GM18502 (cell line): ENCODE data around the gene PHKG2.
"Not testable (repeated sequence)": the region's sequence is repeated elsewhere in the genome, so short reads cannot be mapped to it uniquely, and the experiment has no call there.

Source experiments
- ATAC-seq: cut with Tn5 transposase; IDR thresholded peaks from one replicate; pipeline ENCODE4 v1.9.1; 2021; ENCODE audit warnings: mild to moderate bottlenecking; ENCODE audit not compliant: unreplicated experiment, poor library complexity

PHKG2 gene, protein sequence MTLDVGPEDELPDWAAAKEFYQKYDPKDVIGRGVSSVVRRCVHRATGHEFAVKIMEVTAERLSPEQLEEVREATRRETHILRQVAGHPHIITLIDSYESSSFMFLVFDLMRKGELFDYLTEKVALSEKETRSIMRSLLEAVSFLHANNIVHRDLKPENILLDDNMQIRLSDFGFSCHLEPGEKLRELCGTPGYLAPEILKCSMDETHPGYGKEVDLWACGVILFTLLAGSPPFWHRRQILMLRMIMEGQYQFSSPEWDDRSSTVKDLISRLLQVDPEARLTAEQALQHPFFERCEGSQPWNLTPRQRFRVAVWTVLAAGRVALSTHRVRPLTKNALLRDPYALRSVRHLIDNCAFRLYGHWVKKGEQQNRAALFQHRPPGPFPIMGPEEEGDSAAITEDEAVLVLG

DNA sequence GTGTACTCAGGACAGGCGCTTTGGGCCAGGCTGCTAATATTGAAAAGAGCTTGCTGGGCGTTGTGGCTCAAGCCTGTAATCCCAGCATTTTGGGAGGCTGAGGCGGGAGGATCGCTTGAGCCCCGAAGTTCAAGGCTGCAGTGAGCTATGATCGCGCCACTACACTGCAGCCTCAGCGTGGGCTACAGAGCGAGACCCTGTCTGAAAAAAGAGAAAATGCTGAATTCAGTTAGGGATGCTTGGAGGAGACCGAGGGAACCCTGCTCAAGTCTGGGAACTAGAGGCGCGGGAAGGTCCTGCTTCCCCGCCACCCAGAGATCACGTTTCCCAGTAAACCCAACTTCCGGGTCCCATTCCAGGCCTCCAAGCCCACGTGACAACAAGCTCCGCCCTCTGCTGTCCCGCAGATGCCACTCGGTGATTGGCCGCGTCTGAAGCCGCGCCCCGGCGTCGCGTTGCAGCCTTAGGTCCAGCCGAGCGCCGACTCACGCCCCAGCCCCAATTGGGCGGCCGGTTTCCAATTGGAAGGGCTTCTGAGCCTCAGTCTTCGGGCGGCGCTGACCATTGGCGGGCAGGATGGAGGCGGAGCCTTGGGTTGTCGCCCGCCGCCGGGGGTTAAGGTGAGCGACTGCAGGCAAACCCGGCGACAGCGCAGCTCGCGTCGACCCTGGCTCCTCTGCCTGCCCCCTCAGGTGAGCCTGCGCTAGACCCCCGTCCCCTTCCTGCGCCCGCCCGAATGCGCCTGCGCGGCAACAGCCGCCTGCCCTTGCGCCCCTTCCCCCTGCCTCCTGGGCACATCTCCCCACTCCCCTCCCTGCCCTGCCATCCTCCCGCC is at the start of gene PHKG2:
Gene PHKG2, plus strand, starts transcription at position 627 of the 835 bp plus-strand sequence. CDS start 396 bp downstream, outside the sequence.
- peak; percentile 98 for ATAC-seq

DNA sequence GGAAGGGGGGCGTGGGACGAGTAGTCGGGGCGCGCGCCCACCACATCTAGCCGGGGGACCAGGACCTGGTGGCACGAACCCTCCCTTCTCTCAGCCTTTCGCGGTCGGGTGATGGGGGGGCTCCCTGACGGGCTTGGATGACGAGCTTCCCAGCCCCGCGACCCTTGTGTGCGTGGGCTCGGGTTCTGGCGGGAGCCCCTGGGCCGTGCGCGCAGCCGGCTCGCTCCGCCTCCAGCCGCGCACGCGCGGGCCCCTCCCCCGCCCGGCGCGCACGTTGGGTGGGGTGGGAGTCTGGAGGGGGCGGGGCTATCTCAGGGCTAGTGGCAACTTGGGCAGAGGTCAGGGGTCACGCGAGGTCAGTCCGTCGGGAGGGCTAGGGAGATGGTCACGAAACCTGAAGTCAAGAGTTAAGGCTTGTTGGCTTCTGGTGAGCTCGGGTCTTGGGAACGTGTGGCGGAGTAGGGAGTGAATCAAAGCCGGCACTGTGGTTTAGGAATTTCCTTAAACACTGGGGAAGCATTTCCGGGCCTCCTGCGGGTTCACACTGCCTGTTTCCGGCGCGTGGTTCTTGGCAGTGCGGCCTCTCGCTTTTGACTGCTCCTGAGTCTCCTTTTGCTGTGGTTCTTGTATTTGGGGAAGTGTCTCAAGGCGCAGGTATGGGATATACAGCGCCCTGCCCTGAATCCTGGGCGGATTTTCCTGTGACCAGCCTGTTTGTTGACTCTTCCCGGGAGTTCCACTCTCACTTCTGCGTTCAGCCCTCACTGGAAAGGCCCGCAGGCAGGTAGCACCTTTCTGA is 49.2 kb upstream of the PHKG2 start, which contains the start of gene SRCAP:
Gene SRCAP, plus strand, starts transcription at position 356 of the 799 bp plus-strand sequence. CDS start 1,654 bp downstream, outside the sequence.
- ATAC-seq, result peak; percentile 34

DNA sequence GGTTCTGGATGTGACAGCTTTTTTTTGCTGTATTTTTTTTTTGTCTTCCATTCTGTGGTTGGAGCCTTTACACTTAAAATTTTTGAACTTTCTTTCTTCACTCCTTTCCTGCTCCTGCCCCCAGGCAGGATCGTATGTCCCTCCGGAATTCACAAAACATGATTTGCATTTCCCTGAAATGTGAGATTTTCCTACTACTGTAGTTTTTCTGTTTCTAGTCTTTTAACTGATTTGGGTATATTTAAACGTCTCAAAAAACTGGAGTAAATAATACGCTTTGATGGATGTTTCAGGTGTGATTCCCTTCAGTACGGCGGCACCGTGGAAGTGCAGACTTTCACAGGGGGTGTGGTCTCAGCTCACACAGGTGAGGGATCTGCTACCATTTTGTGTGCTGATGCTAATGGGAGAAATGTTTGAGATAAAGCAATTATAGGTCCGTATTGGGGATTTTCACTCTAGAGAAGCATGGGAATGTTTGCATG is 48.6 kb upstream of the PHKG2 start:
- no peak for ATAC-seq

DNA sequence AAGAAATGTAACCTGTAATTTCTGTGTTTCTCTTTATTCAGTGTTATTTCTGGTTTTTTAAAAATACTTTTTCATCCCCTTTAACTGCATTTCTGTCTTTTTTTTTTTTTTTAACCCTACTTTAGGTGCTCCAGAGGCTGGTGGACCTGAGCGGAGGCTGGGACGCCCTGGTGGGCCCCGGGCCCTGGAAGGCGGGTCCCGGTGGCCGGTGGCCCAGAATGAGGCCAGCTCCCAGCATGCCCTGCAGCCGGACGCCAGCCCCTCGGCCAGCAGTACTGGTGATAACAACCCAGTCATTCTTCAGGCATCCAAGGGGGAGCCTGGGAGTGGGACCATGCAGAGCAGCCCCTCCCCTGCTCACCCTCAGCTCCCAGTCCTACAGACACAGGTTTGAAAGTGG is 47.7 kb upstream of the PHKG2 start:
- no peak for ATAC-seq

DNA sequence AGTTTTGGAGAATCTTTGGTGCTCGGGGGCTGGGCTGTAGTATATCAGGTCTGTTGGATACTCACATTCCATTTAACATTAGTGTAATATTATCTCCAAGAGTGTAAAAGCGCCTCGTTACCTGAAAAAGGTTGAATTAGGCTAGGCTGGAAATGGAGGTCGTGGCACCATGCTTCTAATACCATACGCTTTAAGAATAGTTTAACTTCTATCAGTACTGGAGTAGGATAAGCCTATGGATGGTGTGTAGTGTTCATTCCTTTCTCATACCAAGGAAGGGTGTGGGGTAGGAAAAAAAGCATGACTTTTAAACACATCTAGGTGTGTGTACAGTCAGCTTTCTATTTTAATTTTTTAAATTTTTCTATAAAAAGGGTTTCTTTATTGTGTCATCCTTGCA is 47.3 kb upstream of the PHKG2 start:
- ATAC-seq, result no peak

DNA sequence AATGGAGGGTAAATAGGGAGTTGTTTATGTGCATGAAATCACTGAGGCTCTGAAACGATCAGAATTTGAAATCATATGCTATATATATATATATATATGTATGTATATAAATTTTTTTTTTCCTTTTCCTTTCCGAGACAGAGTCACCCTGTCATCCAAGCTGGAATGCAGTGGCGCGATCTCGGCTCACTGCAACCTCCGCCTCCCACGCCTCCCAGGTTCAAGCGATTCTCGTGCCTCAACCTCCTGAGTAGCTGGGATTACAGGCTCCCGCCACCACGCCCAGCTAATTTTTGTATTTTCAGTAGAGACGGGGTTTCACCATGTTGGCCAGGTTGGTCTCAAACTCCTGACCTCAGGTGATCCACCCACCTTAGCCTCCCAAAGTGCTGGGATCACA is 45.2 kb upstream of the PHKG2 start:
- not testable (repeated sequence) for ATAC-seq

DNA sequence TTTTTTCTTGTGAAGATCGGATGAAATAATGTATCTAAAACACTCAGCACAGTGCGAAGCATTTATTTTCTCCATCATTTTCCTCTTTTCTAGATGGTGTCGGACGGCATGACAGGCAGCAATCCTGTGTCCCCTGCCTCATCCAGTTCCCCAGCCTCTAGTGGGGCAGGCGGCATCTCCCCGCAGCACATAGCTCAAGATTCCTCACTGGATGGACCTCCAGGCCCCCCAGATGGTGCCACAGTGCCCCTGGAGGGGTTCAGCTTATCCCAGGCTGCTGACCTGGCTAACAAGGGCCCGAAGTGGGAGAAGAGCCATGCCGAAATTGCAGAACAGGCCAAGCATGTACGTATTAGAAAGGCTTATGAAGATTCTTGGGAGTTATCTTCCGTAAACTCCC is 44.3 kb upstream of the PHKG2 start:
- no peak for ATAC-seq

DNA sequence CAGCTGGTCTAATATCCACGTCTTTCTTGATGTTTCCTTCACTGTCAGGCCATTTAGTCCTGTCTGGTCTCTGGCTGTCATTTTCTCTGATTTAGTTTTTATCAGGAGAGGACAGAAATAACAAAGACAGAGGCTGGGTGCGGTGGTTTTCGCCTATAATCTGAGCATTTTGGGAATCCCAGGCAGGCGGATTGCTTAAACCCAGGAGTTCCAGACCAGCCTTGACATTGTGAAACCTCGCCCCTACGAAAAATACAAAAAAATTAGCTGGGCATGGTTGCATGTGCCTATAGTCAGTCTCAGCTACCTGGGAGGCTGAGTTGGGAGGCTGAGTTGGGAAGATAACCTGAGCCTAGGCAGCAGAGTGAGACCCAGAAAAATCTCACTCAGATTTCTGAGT is 42.2 kb upstream of the PHKG2 start:
- ATAC-seq, result no peak

DNA sequence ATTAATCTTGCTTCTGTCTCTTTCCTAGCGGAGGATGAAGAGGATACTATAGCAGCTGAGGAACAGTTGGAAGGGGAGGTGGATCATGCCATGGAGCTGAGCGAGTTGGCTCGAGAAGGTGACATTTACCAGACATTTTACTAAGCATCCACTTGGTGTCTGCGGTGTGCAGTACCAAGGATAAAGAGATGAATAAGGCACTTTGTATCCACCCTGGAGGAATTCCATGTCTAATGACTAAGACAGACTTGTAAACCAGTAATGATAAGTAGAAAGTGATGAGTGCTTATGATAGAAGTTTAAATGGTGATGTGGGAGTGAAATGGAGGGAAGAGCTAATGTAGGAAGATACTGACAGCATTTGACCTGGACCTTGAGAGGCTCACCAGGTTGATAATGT is 37.3 kb upstream of the PHKG2 start:
- ATAC-seq, result no peak

DNA sequence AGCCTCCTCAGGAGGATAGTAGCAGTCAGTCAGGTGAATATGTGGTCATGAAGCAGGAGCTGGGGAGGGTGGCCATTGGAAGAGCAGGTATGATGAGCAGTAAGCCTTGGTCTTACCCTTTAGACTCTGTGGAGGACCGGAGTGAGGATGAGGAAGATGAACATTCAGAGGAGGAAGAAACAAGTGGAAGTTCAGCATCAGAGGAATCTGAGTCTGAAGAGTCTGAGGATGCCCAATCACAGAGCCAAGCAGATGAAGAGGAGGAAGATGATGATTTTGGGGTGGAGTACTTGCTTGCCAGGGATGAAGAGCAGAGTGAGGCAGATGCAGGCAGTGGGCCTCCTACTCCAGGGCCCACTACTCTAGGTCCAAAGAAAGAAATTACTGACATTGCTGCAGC is 36.5 kb upstream of the PHKG2 start:
- ATAC-seq, result no peak

DNA sequence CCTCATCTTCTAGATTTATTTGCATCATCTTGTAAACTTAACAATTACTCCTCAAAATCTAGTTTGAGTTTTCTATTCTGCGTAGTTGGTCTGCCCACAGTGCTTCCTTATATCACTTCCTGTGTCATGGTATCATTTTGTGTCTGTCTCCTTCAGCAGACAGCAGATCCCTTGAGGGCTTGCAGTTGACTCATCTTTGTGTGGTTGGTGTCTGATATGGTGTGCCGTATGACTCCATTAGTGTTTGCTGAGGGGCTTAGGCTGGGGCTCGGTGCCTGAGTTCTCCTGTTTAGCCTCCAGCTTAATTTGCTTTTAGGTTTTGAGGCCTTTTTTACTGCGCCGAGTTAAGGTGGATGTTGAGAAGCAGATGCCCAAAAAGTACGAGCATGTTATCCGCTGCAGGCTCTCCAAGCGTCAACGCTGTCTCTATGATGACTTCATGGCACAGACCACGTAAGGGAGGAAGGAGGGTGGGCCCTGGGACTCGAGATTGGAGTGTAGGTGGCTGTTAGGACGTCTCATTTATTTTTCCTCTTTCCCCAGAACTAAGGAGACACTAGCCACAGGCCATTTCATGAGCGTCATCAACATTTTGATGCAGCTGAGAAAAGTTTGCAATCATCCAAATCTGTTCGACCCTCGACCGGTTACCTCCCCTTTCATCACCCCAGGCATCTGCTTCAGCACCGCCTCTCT is 32.3 kb upstream of the PHKG2 start:
- ATAC-seq, result no peak

DNA sequence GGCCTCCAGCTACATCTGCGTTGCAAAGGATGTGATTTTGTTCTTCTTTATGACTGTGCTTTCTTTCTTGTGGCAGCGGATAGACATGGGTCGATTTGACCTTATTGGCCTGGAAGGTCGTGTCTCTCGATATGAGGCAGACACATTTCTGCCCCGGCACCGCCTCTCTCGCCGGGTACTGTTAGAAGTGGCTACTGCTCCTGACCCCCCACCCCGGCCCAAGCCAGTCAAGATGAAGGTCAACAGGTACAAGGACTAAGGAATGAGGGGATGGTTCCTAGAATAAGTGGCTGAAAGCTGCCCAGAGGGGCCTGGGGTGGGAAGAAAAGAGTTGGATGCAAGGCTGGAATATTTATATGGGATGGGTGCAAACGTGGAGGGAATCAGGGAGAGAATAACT is 28.1 kb upstream of the PHKG2 start:
- ATAC-seq, result no peak

DNA sequence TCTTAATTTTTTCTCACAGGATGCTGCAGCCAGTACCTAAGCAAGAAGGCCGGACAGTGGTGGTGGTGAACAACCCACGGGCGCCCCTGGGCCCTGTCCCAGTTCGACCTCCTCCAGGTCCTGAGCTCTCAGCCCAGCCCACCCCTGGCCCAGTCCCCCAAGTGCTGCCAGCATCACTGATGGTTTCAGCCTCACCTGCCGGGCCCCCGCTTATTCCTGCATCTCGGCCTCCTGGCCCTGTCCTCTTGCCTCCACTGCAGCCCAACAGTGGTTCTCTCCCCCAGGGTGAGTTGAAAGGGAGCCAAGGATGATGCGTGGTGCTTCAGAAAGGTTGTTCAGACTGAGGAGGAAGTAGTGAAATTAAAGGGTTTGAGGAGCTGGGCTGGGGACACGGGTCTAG is 27.5 kb upstream of the PHKG2 start:
- ATAC-seq, result no peak

DNA sequence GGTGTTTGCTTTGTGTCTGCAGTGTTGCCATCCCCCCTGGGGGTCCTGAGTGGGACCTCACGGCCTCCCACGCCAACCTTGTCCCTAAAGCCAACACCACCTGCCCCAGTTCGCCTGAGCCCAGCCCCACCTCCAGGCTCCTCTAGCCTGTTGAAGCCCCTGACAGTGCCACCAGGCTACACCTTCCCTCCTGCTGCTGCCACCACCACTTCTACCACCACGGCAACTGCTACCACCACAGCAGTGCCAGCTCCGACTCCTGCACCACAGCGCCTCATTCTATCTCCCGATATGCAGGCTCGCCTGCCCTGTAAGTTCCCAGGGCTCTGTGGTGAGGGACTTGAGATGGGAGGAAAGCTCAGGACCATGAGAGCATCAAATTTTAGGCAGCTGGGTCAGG is 27.1 kb upstream of the PHKG2 start:
- ATAC-seq, result no peak

DNA sequence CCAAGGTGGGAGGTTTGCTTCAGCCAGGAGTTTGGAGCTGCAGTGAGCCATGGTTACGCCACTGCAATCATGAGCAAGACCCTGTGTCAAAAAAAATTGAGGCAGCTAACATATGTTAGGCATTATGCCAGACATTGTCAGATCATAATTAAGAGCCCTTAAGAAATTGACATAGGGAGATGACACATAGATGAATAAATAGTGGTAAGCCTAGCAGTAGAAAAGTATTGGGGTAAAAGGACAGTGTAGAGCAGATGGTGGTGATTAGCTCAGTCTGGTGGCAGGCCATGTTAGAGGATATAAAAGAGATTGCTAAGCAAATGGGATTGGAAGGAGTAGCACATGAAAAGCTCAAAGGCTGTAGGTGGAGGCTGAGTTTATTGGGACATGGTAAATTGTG is 26.6 kb upstream of the PHKG2 start:
- no peak for ATAC-seq

DNA sequence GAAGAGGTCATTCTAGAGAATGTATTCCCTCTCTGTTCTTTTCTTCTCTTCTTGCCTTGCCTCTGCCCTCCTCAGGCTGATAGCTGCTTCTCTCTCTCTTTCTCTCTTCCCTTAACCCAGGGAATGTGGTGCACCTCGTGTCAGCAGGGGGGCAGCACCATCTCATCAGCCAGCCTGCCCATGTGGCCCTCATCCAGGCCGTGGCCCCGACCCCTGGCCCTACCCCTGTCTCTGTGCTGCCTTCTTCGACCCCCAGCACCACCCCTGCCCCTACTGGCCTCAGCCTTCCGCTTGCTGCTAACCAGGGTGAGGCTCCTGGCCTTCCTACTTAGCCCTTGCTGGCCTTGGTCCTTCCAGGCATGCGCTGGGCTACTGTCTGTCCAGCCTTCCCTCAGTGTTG is 25.8 kb upstream of the PHKG2 start:
- no peak for ATAC-seq

DNA sequence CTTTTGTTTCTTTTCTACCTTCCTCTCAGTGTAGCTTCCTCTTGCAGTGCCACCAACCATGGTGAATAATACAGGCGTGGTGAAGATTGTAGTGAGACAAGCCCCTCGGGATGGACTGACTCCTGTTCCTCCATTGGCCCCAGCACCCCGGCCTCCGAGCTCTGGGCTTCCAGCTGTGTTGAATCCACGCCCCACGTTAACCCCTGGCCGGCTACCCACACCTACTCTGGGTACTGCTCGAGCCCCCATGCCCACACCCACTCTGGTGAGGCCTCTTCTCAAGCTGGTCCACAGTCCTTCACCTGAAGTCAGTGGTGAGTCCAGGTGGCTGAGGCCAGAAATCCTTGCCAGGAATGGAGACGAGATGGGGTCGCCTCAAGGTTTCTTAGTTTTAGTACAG is 25.3 kb upstream of the PHKG2 start:
- no peak for ATAC-seq

DNA sequence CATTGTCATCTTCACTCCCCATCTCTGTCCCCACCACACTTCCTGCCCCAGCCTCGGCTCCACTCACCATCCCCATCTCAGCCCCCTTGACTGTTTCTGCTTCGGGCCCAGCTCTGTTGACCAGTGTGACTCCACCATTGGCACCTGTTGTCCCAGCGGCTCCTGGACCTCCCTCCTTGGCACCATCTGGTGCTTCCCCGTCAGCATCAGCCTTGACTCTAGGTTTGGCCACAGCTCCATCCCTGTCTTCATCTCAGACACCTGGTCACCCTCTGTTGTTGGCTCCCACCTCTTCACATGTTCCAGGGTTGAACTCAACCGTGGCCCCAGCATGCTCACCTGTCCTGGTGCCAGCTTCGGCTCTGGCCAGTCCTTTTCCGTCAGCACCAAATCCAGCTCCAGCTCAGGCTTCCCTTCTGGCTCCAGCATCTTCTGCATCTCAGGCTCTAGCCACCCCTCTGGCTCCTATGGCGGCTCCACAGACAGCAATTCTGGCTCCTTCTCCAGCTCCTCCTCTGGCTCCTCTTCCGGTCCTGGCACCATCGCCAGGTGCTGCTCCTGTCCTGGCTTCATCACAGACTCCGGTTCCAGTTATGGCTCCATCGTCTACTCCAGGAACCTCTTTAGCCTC is 24.4 kb upstream of the PHKG2 start:
- ATAC-seq, result no peak

DNA sequence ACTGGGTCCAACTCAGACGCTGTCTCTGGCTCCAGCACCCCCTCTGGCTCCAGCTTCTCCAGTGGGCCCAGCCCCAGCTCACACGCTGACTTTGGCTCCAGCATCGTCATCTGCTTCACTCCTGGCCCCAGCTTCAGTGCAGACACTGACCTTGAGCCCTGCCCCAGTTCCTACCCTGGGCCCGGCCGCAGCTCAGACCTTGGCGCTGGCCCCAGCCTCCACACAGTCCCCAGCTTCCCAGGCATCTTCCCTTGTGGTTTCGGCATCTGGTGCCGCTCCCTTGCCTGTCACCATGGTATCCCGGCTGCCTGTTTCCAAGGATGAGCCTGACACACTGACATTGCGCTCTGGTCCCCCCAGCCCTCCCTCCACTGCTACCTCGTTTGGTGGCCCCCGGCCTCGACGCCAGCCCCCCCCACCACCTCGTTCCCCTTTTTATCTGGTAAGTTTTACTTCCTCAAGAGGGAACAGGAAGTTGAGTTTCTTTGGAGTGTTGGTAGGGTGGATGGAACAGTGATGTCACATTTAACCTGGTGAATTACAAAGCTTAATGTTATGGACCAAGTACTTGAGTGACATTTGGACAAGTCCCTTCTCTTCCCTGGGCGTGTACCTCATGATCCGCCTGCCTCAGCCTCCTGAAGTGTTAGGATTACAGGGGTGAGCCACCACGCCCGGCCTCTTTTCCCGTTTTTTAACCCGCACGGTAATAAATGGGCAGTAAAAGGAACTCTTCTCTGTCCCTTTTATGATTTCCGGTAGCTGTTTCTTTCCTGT is 23.4 kb upstream of the PHKG2 start:
- no peak for ATAC-seq
